Activated T-cell treated with anti-CD3 and anti-CD28 coated beads for 24 hours (primary cell): ENCODE data around the gene AKR7A3.

Experiments used
- DNase-seq: peaks from one replicate; pipeline ENCODE4 v3.0.0-alpha.2; 2020; ENCODE audit warnings: low read depth

The AKR7A3 gene

GRCh38 chr1:19288324-19289241 lies at the start of gene AKR7A3:
AKR7A3 (minus strand) TSS chr1:19288770; CDS start chr1:19288709, 61 bp downstream.
- DNase-seq: peak; percentile 49

- DNase-seq: no peak
These were observed 49.8 kb upstream of the AKR7A3 start for GRCh38 chr1:19338323-19338762.

- no peak for DNase-seq
These were observed 48.7 kb upstream of the AKR7A3 start for GRCh38 chr1:19337289-19337688.

- peak; percentile 57 for DNase-seq
These were observed 48.0 kb upstream of the AKR7A3 start for GRCh38 chr1:19336543-19336942.

GRCh38 chr1:19333587-19334354 lies 45.2 kb upstream of the AKR7A3 start:
- DNase-seq: no peak

GRCh38 chr1:19332832-19333231 lies 44.3 kb upstream of the AKR7A3 start:
- DNase-seq: no peak

- DNase-seq: no peak
These were observed 42.8 kb upstream of the AKR7A3 start for GRCh38 chr1:19331262-19331878.

GRCh38 chr1:19330449-19331135 lies 42.0 kb upstream of the AKR7A3 start:
- DNase-seq: no peak

- DNase-seq: no peak
These were observed 41.0 kb upstream of the AKR7A3 start for GRCh38 chr1:19329611-19330010.

GRCh38 chr1:19329188-19329587 lies 40.6 kb upstream of the AKR7A3 start:
- no peak for DNase-seq

- no peak for DNase-seq
These were observed 39.9 kb upstream of the AKR7A3 start for GRCh38 chr1:19328486-19328885.

- DNase-seq: no peak
These were observed 39.2 kb upstream of the AKR7A3 start for GRCh38 chr1:19327736-19328135.

- DNase-seq: no peak
These were observed 38.7 kb upstream of the AKR7A3 start for GRCh38 chr1:19327301-19327700.

GRCh38 chr1:19326748-19327065 lies 38.1 kb upstream of the AKR7A3 start:
- DNase-seq: no peak

- no peak for DNase-seq
These were observed 37.6 kb upstream of the AKR7A3 start for GRCh38 chr1:19325958-19326747.

- DNase-seq: no peak
These were observed 36.9 kb upstream of the AKR7A3 start for GRCh38 chr1:19325368-19325957.

GRCh38 chr1:19324665-19324990 lies 36.1 kb upstream of the AKR7A3 start:
- DNase-seq: no peak

- DNase-seq: no peak
These were observed 35.6 kb upstream of the AKR7A3 start for GRCh38 chr1:19323987-19324664.

GRCh38 chr1:19322481-19322880 lies 33.9 kb upstream of the AKR7A3 start:
- DNase-seq: no peak

- DNase-seq: no peak
These were observed 32.5 kb upstream of the AKR7A3 start for GRCh38 chr1:19321071-19321470.
